ENCODE data around the gene C1QTNF3.

The C1QTNF3 gene

GRCh38 chr5:34057569-34057968 is 14.6 kb upstream of the C1QTNF3 start:
- no peak overlapping the region for H3K9ac ChIP-seq (ENCODE audit: low read length)
- H3K4me2 ChIP-seq (ENCODE audit: low read depth, low read length, poor library complexity, severe bottlenecking) = no peak overlapping the region
- TF ChIP-seq CTCF (IDR thresholded peaks at IDR 0.05; ENCODE audit: insufficient read depth, low read length, poor library complexity, severe bottlenecking) (no peak), EZH2phosphoT487 (conservative IDR thresholded peaks at IDR 0.05; ENCODE audit: low read length) (no peak)

GRCh38 chr5:34057118-34057517 is 14.1 kb upstream of the C1QTNF3 start:
- no peak overlapping the region for H3K9ac ChIP-seq (ENCODE audit: low read length)
- H3K36me3 ChIP-seq (ENCODE audit: low read length) = no peaks in the 10 kb centered on the region
- TF ChIP-seq CTCF (IDR thresholded peaks at IDR 0.05; ENCODE audit: insufficient read depth, low read length, poor library complexity, severe bottlenecking) (no peak), EZH2phosphoT487 (conservative IDR thresholded peaks at IDR 0.05; ENCODE audit: low read length) (no peak)
- no peaks in the 10 kb centered on the region for H3F3A ChIP-seq (ENCODE audit: insufficient read depth)
- H3K9me2 ChIP-seq (replicated peaks; ENCODE audit: insufficient read depth, low read length) = no peaks in the 10 kb centered on the region
- no peak overlapping the region for H3K4me2 ChIP-seq (ENCODE audit: low read depth, low read length, poor library complexity, severe bottlenecking)
- no peak overlapping the region for H3K4me3 ChIP-seq (ENCODE audit: insufficient read depth, low read length, poor library complexity, severe bottlenecking)
- no peaks in the 10 kb centered on the region for H4K20me1 ChIP-seq (ENCODE audit: low read depth, low read length)
- no peaks in the 10 kb centered on the region for H3K27me3 ChIP-seq (ENCODE audit: low read length)
- no peak overlapping the region for H2AFZ ChIP-seq (ENCODE audit: low read depth, low read length, severe bottlenecking)
- H3K79me2 ChIP-seq (ENCODE audit: insufficient read depth, low read length) = no peaks in the 10 kb centered on the region
- H3K9me3 ChIP-seq (ENCODE audit: insufficient read depth, low read length) = no peaks in the 10 kb centered on the region
- no peak overlapping the region for H3K27ac ChIP-seq (ENCODE audit: low read depth, low read length)

More at GRCh38 chr5:34057569-34057968, 14.6 kb upstream of the C1QTNF3 start:
- no peak overlapping the region for H3K4me3 ChIP-seq (ENCODE audit: insufficient read depth, low read length, poor library complexity, severe bottlenecking)
- no peaks in the 10 kb centered on the region for H3F3A ChIP-seq (ENCODE audit: insufficient read depth)
- no peak overlapping the region for H3K27ac ChIP-seq (ENCODE audit: low read depth, low read length)
- H4K20me1 ChIP-seq (ENCODE audit: low read depth, low read length) = no peaks in the 10 kb centered on the region
- H3K79me2 ChIP-seq (ENCODE audit: insufficient read depth, low read length) = no peaks in the 10 kb centered on the region
- no peaks in the 10 kb centered on the region for H3K36me3 ChIP-seq (ENCODE audit: low read length)
- H3K9me2 ChIP-seq (replicated peaks; ENCODE audit: insufficient read depth, low read length) = no peaks in the 10 kb centered on the region
- no peaks in the 10 kb centered on the region for H3K27me3 ChIP-seq (ENCODE audit: low read length)
- no peaks in the 10 kb centered on the region for H3K9me3 ChIP-seq (ENCODE audit: insufficient read depth, low read length)
- no peak overlapping the region for H2AFZ ChIP-seq (ENCODE audit: low read depth, low read length, severe bottlenecking)

GRCh38 chr5:34055667-34056066 is 12.7 kb upstream of the C1QTNF3 start:
- no peak overlapping the region for H3K4me3 ChIP-seq (ENCODE audit: insufficient read depth, low read length, poor library complexity, severe bottlenecking)

More at GRCh38 chr5:34055667-34056066, 12.7 kb upstream of the C1QTNF3 start:
- Histone ChIP-seq H3K27me3 (ENCODE audit: low read length) (no peaks in the 10 kb centered on the region), H3K9me3 (ENCODE audit: insufficient read depth, low read length) (no peaks in the 10 kb centered on the region), H3K79me2 (ENCODE audit: insufficient read depth, low read length) (no peaks in the 10 kb centered on the region), H3K36me3 (ENCODE audit: low read length) (no peaks in the 10 kb centered on the region), H3K9me2 (replicated peaks; ENCODE audit: insufficient read depth, low read length) (no peaks in the 10 kb centered on the region), H4K20me1 (ENCODE audit: low read depth, low read length) (no peaks in the 10 kb centered on the region), H3K27ac (ENCODE audit: low read depth, low read length) (no peak overlapping the region), H3F3A (ENCODE audit: insufficient read depth) (no peaks in the 10 kb centered on the region), H2AFZ (ENCODE audit: low read depth, low read length, severe bottlenecking) (no peak overlapping the region), H3K9ac (ENCODE audit: low read length) (no peak overlapping the region), H3K4me2 (ENCODE audit: low read depth, low read length, poor library complexity, severe bottlenecking) (no peak overlapping the region)
- TF ChIP-seq CTCF (IDR thresholded peaks at IDR 0.05; ENCODE audit: insufficient read depth, low read length, poor library complexity, severe bottlenecking) (no peak), EZH2phosphoT487 (conservative IDR thresholded peaks at IDR 0.05; ENCODE audit: low read length) (no peak)
